K562 (cell line): ENCODE results near the gene SLC38A10. TPM values are rescaled to one million over a fixed set of nuclear protein-coding genes. Genes with fewer than 3 reads are reported as not detected.

Source experiments
- ATAC-seq: fragments of 200-7000 bp; cut with Tn5 transposase; 3 replicates; pipeline ENCODE4 v1.9.1; 2020; ENCODE audit warnings: moderate library complexity
- BruUV-seq: library from RNA; stranded (reverse); fragments of 400-500 nt; replicated peaks from 2 replicates; lab custom pipeline; 2021; lab: Mats Ljungman, UMichigan
- CTCF ChIA-PET: fragments of 300-600 bp; formaldehyde crosslinking; extraction: SDS; loops from one replicate; lab custom pipeline; 2021; ENCODE audit warnings: low intra/inter-chr PET ratio; lab: Yijun Ruan, JAX
- POLR2A ChIA-PET: fragments of 300-600, 350-650 bp; sonication (Branson Sonifier 250); formaldehyde crosslinking; extraction: SDS; loops from one replicate; lab custom pipeline; 2021; ENCODE audit warnings: antibody characterized with exemption, inconsistent platforms; lab: Yijun Ruan, JAX
- DNase-seq, 4 experiments: peaks; one replicate each; pipeline versions ENCODE4 v3.0.0 to v3.0.0-alpha.2; 2011 to 2018; ENCODE audit warnings: low spot score in 3 of 4, mixed read lengths in 3 of 4; ENCODE audit errors: extremely low read depth in 1 of 4
- FAIRE-seq: peaks from 2 replicates; lab custom pipeline; 2011; peaks lifted over from hg19 to GRCh38; lab: Jason Lieb, UNC
- H2AFZ ChIP-seq: 2 replicates; pipeline ENCODE4 v1.6.0; 2011; ENCODE audit warnings: low read depth, low read length, control low read depth, inconsistent platforms
- H3K27ac ChIP-seq: fragments of 200-600 bp; 3 replicates; pipeline ENCODE4 v1.8.0; 2011; ENCODE audit warnings: low read depth, mild to moderate bottlenecking, control low read depth, inconsistent platforms, low read length, moderate library complexity, mixed read lengths; ENCODE audit errors: extremely low read depth
- H3K27me3 ChIP-seq, 2 experiments: fragments of 300-600 bp in 1 of 2; 2 replicates in 1 of 2; 3 replicates in 1 of 2; pipeline versions ENCODE4 v1.6.0 to v1.8.0; 2011; ENCODE audit warnings: inconsistent platforms in 2 of 2, low read length in 2 of 2, mild to moderate bottlenecking in 1 of 2, mixed read lengths in 1 of 2, moderate library complexity in 1 of 2; ENCODE audit not compliant: control insufficient read depth in 2 of 2, insufficient read depth in 2 of 2
- H3K36me3 ChIP-seq: fragments of 300-600 bp; 3 replicates; pipeline ENCODE4 v1.8.0; 2011; ENCODE audit warnings: mild to moderate bottlenecking, low read length, inconsistent platforms; ENCODE audit not compliant: control insufficient read depth, insufficient read depth
- H3K4me1 ChIP-seq, 2 experiments: fragments of 200-600 bp in 1 of 2; replicated peaks in 1 of 2; 2 replicates in 1 of 2; 3 replicates in 1 of 2; pipeline versions ENCODE4 v1.5.1 to v1.8.0; 2011; ENCODE audit warnings: inconsistent platforms in 2 of 2, low read length in 2 of 2, mild to moderate bottlenecking in 1 of 2, mixed read lengths in 1 of 2, moderate library complexity in 1 of 2; ENCODE audit not compliant: control insufficient read depth in 2 of 2, insufficient read depth in 2 of 2
- H3K4me2 ChIP-seq: 2 replicates; pipeline ENCODE4 v1.6.1; 2011; ENCODE audit warnings: low read length, control low read depth, inconsistent platforms, mixed read lengths; ENCODE audit not compliant: insufficient read depth
- H3K4me3 ChIP-seq: fragments of 200-600 bp; sonication (generic), shearing (Covaris generic); 2 replicates; pipeline ENCODE4 v1.5.1; 2016; ENCODE audit warnings: control low read depth, inconsistent platforms
- H3K79me2 ChIP-seq: fragments of 200-600 bp; 3 replicates; pipeline ENCODE4 v1.8.0; 2011; ENCODE audit warnings: low read length, inconsistent platforms; ENCODE audit not compliant: control insufficient read depth, insufficient read depth
- H3K9ac ChIP-seq, 2 experiments: 2 replicates each; pipeline versions ENCODE4 v1.6.0 to v1.6.1; 2011; ENCODE audit warnings: low read depth in 2 of 2, low read length in 2 of 2, control low read depth in 1 of 2, inconsistent platforms in 1 of 2, mild to moderate bottlenecking in 1 of 2, mixed read lengths in 1 of 2; ENCODE audit not compliant: insufficient read depth in 1 of 2
- H3K9me1 ChIP-seq: one replicate; pipeline ENCODE4 v1.6.0; 2011; ENCODE audit warnings: inconsistent platforms, mild to moderate bottlenecking, low read length, moderate library complexity; ENCODE audit not compliant: control insufficient read depth, insufficient read depth
- H3K9me3 ChIP-seq: replicated peaks from 2 replicates; pipeline ENCODE4 v1.5.1; 2011; ENCODE audit warnings: low read depth, low read length, inconsistent platforms; ENCODE audit not compliant: control insufficient read depth, insufficient read depth
- H4K20me1 ChIP-seq: replicated peaks from 2 replicates; pipeline ENCODE4 v1.6.1; 2011; ENCODE audit warnings: low read length, inconsistent platforms, mixed read lengths; ENCODE audit not compliant: control insufficient read depth, insufficient read depth
- CBFA2T2 ChIP-seq: fragments of 450-650 bp; conservative IDR thresholded peaks from 2 replicates; pipeline ENCODE4 v1.6.1; 2017; ENCODE audit warnings: mild to moderate bottlenecking
- NR2C2 ChIP-seq, 2 experiments: fragments of 200-800 bp in 1 of 2; sonication (Bioruptor generic) in 1 of 2; sonication (generic) in 1 of 2; formaldehyde crosslinking in 1 of 2; IDR thresholded peaks; 2 replicates each; pipeline versions ENCODE4 v1.6.1 to v1.8.0; 2016 to 2022; ENCODE audit warnings: mild to moderate bottlenecking in 1 of 2, missing compliant biosample characterization in 1 of 2, missing genetic modification characterization in 1 of 2, missing genetic modification reagents in 1 of 2
- POLR2G ChIP-seq: fragments of 200-400 bp; formaldehyde crosslinking; IDR thresholded peaks from 2 replicates; pipeline ENCODE4 v1.6.1; 2017; ENCODE audit warnings: low read depth, mild to moderate bottlenecking, antibody characterized with exemption, low read length, moderate library complexity
- RAD51 ChIP-seq: fragments of 450-650 bp; IDR thresholded peaks from 2 replicates; pipeline ENCODE4 v1.7.1; 2016; ENCODE audit warnings: low read depth, mild to moderate bottlenecking, borderline replicate concordance
- RBFOX2 ChIP-seq: fragments of 200-400 bp; formaldehyde crosslinking; IDR thresholded peaks from 2 replicates; pipeline ENCODE4 v1.6.1; 2017; ENCODE audit warnings: low read depth, mild to moderate bottlenecking, low read length, moderate library complexity
- THAP12 ChIP-seq: fragments of 250-450 bp; sonication (Bioruptor Pico); IDR thresholded peaks from 2 replicates; pipeline ENCODE4 v1.9.0; 2021; ENCODE audit warnings: mild to moderate bottlenecking, inconsistent platforms
- ZNF121 ChIP-seq: sonication (generic); formaldehyde crosslinking; conservative IDR thresholded peaks from 2 replicates; pipeline ENCODE4 v1.8.0; 2022; ENCODE audit warnings: missing genetic modification reagents
- ZNF316 ChIP-seq: fragments of 450-650 bp; IDR thresholded peaks from 2 replicates; pipeline ENCODE4 v1.6.1; 2016
- WGBS: fragments of 100-300 bp; shearing (Covaris generic); methylation state at CpG from one replicate; pipeline ENCODE4 v1.1.6; 2016; ENCODE audit warnings: low coverage, mixed read lengths; ENCODE audit not compliant: insufficient coverage; ENCODE audit errors: missing lambda C conversion rate; 5-methylcytosine and 5-hydroxymethylcytosine counted together
- in situ Hi-C: fragments of 300-500 bp; cut with MboI; formaldehyde crosslinking; loops from 4 replicates; pipeline ENCODE4 v1.15.0; 2018; ENCODE audit warnings: inconsistent platforms, mixed read lengths
- intact Hi-C: fragments of 100-400 bp; cut with micrococcal nuclease; formaldehyde crosslinking; loops from 2 replicates; pipeline ENCODE4 v1.14.2; 2022
- polyA plus RNA-seq, 8 experiments: library from polyadenylated mRNA; depleted of rRNA in 4 of 8; stranded (reverse) in 5 of 8; unstranded in 3 of 8; fragments of >200 nt; fragmentation: Nextera tagmentation in 2 of 8; fragmentation: Illumina TruSeq in 1 of 8; extraction: Ambion mirVana in 2 of 8; extraction: Trizol in 1 of 8; gene quantifications; 2 replicates each; pipeline versions ENCODE4 v1.2.1 to v1.2.3, GENCODE V29; 2011 to 2014; ENCODE audit warnings: inconsistent platforms in 1 of 8, missing spikeins in 1 of 8
- total RNA-seq, 7 experiments: library from RNA; depleted of rRNA in 6 of 7; stranded (reverse); fragments of >200 nt in 6 of 7; fragmentation: Illumina TruSeq in 2 of 7; extraction: Trizol in 2 of 7; gene quantifications; 2 replicates each; pipeline versions ENCODE4 v1.2.1 to v1.2.3, GENCODE V29; 2011 to 2021; ENCODE audit warnings: low replicate concordance in 1 of 7

The SLC38A10 gene
- total and polyA plus RNA-seq, 9 of the 15 experiments (the other 6 are each of a cell fraction or from before 2014, with no cell fraction given) = 0.45 to 54.2 (median 13.8) TPM

DNA sequence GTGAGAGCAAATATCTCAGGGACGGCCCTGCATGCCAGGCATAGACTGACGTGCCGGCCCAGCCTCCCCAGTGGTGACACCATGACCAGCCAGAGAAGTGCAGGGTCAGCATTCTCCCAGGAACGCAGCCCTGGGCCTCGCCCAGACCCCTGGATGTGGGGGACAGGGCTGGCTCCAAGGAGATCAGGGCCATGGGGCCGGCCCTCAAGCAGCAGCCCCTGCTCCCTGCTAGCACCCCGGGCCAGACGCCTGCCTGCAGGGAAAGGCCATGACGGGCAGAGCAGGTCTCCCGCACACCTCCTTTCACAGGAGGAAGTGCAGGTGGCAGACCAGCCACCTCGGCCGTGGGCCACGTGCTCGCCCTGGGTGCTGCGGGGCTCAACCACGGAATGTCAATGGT, 46.5 kb downstream of the SLC38A10 start:
- no peak overlapping the region for H3K4me2 ChIP-seq
- peaks cover 32% of the 10 kb centered on the region; the same call in 1 of the 3 replicates for H3K36me3 ChIP-seq
- in situ Hi-C loops = loop anchor here (5.0 to 25.0 kb wide), 2 partner anchors 111 to 234 kb away; no protein-coding TSS in a partner anchor
- ChIA-PET CTCF (no interaction called here), POLR2A (no interaction called here)
- FAIRE-seq = no peak
- intact Hi-C loops = no loop called here
- H3K4me1 ChIP-seq = peaks cover 0 to 57% of the 10 kb centered on the region in 2 experiments; a peak in 3 of 5 replicates
- H3K9ac ChIP-seq = no peak overlapping the region
- no peaks in the 10 kb centered on the region for H3K79me2 ChIP-seq
- H3K9me3 ChIP-seq = no peaks in the 10 kb centered on the region
- H3K27ac ChIP-seq = no peak overlapping the region
- H3K9me1 ChIP-seq = no peaks in the 10 kb centered on the region
- ATAC-seq = no peak
- no peak overlapping the region for H3K4me3 ChIP-seq
- H2AFZ ChIP-seq = no peak overlapping the region
- no peak for DNase-seq
- H4K20me1 ChIP-seq = no peaks in the 10 kb centered on the region; the same call in 1 of the 2 replicates
- H3K27me3 ChIP-seq = no peaks in the 10 kb centered on the region
- WGBS = 89% methylated on average over 12 of the region's 16 CpGs
- TF ChIP-seq POLR2G (peak; percentile 50; the same call in 1 of the 2 replicates), NR2C2 (CRISPR knock-in tag; IDR thresholded peaks at IDR 0.05) (no peak), NR2C2 (tag; IDR thresholded peaks at IDR 0.05) (no peak), ZNF316 (peak; percentile 57)
- no TSS peak for BruUV-seq

DNA sequence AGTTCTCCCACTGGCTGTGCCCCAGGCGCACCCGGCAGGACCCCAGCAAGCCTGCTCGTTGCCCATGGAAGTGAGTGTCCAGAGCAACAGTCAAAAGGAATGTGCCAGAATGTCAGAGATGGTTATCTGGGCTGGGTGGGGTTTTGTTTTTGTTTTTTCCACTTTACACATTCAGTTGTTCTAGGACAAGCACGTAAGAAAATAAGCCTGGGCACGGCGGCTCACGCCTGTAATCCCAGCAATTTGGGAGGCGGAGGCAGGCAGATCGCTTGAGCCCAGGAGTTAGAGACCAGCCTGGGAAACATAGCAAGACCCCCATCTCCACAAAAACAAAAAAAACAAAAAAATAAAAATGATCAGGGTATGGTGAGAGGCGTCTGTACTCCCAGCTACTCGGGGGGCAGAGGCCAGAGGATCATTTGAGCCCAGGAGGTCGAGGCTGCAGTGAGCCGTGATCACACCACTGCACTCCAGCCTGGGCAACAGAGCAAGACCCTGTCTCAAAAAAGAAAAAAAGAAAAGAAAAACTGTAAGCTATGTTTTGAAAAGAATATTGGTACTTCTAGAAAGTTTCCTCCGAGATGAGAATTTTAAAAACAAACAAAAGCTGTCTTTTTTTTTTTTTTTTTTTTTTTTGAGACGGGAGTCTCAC, 47.6 kb downstream of the SLC38A10 start:
- intact Hi-C loops = no loop called here
- Histone ChIP-seq H2AFZ (no peak overlapping the region), H4K20me1 (no peaks in the 10 kb centered on the region), H3K4me2 (no peak overlapping the region), H3K4me1 (peaks cover 0 to 62% of the 10 kb centered on the region in 2 experiments; a peak in 3 of 5 replicates), H3K9ac (peak overlapping the region in 1 of 2 experiments; percentile 79; a peak in 1 of 4 replicates), H3K9me3 (no peaks in the 10 kb centered on the region), H3K27ac (no peak overlapping the region), H3K36me3 (peaks cover 28% of the 10 kb centered on the region; the same call in 1 of the 3 replicates), H3K4me3 (no peak overlapping the region), H3K9me1 (no peaks in the 10 kb centered on the region), H3K79me2 (no peaks in the 10 kb centered on the region), H3K27me3 (no peaks in the 10 kb centered on the region)
- DNase-seq (no peak), ATAC-seq (no peak), FAIRE-seq (no peak)
- ChIA-PET CTCF (no interaction called here), POLR2A (interaction anchor here (0.6 kb wide), 2 partner anchors 315 to 1820 kb away, joined by 3 to 5 read pairs; no protein-coding TSS in a partner anchor)
- in situ Hi-C loops = loop anchor here (5.0 to 25.0 kb wide), 2 partner anchors 110 to 235 kb away; no protein-coding TSS in a partner anchor
- 82% methylated on average over 9 of the region's 15 CpGs for WGBS
- BruUV-seq = TSS peak; percentile 49
- TF ChIP-seq RAD51 (no peak), THAP12 (CRISPR knock-in tag) (no peak), CBFA2T2 (no peak), RBFOX2 (0 out of 2 replicates have a peak, but pooled peaks have one; percentile 0), ZNF121 (peak; percentile 79)
